Activated T-cell treated with anti-CD3 and anti-CD28 coated beads for 4 hours (primary cell): Measurements from ENCODE around the gene HEATR3.

Source experiments
- DNase-seq: peaks from one replicate; pipeline ENCODE4 v3.0.0-alpha.2; 2020

Gene HEATR3

DNA sequence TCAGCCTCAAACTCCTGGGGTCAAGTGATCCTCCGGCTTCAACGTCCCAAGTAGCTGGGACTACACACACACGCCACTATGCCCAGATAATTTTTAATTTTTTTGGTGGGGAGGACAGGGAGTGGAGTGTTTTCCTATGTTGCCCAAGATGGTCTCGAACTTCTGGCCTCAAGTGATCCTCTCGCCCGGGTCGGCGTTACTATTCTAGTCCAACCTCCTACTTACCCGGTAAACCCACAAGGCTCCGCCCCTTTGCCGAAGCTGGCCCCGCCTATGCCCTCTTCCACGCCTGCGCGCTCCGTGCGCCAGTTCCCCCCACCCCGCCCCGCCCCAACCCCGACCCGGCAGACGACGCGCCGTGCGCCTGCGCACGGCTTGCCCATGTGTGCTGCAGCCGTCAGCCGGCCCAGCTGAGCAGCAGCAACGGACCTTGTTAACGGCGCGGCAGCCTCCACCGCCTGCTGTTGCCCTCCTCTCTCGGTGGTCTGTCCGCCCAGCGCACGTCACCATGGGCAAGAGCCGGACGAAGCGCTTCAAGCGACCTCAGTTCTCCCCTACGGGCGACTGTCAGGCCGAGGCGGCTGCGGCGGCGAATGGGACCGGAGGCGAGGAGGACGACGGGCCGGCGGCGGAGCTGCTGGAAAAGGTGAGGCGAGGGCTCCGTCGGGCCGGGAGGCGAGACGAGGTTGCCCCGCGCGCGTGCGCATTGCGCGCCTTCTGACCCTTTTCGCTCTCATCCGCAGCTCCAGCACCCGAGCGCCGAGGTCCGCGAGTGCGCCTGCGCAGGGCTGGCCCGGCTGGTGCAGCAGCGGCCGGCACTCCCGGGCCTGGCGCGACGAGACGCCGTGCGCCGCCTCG is at the start of gene HEATR3:
HEATR3 (plus strand) TSS at position 347 of the 858 bp plus-strand sequence; CDS start at position 509, 162 bp downstream.
- peak; percentile 93 for DNase-seq

GRCh38 chr16:50017553-50017952 is 48.2 kb upstream of the HEATR3 start:
- DNase-seq = no peak

DNA sequence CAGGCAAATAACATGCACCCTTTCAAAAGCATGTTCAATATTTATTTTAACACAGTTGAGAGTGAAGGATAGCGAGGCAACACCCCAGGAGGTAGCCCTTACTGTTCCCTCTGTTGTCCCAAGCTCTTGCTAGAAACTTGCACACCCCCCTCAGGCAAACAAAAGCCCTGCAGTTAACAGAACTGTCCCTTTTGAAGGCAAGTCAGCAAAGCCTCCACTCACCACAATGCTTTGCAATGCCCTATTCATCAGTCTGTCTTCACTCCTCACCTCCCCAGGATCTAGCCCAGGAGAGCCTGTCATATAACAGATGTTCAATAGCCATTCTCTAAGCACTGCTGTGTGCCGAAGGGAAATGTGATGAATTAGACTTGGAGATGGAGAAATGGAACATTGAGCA is 44.2 kb upstream of the HEATR3 start:
- DNase-seq = no peak

DNA sequence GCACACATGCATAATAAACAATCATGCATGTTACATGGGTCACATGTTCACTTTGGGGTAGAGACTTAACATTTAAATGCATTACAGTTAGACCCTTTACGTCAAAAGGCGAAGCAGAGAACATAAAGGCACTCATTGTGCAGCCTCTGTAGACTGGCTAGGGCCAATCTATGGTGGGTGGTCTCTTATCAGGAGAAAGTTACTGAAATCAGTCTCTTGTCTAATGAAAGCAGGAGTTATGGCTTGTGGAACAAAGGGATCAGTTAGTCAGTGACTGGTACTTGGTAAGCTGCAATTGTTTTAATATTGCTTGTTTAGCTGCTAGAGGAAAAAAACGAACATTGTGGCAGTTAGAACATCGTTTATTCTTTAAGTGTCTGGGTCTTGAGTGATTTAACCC is 42.1 kb upstream of the HEATR3 start:
- no peak for DNase-seq

DNA sequence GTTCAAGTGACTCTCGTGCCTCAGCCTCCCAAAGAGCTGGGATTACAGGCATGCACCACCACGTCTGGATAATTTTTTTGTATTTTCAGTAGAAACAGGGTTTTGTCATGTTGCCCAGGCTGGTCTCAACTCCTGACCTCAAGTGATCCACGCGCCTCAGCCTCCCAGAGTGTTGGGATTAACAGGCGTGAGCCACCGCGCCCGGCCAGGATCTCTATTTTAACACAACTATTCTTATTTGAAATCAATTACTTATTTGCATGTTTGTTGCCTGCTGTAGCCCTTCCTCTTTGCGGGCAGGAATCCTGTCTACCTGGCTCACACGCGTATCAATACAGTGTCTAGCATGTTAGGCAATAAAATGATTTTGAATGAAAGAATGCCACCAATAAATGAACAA is 41.6 kb upstream of the HEATR3 start:
- DNase-seq = no peak

DNA sequence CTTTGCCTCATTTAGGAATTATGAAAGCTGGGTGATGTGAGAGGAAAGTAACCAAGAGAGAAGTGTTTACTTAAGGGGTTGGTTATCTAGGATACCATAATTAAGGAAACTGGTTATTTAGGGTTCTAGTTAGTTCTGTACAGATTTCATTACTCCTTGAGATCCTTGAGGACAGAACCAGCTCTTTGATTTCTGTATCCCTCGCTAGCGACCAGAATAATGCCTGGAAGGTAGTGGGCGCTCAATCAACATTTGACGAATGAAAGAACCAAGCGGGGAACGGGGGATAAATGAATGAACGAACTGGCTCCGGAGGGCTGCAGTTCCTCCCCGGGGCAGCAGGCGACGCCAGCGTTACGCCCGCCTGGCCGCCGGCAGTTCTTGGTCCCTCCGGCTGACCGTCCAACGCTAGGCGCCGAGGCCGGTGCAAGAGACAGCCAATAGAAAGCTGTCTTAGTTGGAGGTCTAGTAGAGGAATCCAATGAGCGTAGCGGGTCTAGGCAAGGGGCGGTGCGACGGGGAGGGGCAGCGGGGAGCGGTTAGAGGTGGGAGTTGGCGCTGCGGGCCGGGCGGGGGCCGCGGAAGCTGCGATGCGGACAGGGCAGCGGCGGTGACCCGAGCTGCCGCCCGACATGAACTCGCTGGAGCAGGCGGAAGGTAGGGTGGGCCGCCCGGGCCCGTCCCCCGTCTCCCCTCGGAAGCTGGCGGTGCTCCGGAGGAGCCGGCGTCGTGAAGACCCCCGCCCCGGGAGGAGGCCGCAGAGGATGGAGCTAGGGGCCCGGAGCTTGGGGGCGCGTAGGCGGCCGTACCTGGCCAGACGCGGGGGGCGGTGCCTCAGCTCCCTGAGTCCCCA is 40.9 kb upstream of the HEATR3 start, which contains the start of gene CNEP1R1:
CNEP1R1 (plus strand) TSS at position 542 of the 853 bp plus-strand sequence; CDS start at position 633, 91 bp downstream.
- DNase-seq = peak; percentile 83

DNA sequence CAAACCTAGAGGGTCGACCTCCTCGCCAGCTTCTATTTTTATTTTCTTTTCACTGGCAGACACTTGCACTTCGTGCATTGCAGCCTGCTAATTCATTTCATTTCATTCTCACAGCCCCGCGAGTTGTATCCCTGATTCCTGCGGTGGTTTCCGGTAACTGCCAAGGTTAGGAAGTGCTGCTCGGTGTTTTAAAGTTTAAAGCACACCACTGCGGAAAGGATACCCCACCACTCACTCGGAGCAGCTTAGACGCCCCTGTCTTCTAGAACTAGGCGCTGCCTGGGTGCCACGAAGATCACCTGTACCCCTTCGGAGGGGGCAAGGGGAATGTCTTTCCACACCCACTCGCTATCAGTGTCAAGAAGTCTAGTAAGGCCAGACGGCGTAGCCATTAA is 40.2 kb upstream of the HEATR3 start:
- peak; percentile 8 for DNase-seq

DNA sequence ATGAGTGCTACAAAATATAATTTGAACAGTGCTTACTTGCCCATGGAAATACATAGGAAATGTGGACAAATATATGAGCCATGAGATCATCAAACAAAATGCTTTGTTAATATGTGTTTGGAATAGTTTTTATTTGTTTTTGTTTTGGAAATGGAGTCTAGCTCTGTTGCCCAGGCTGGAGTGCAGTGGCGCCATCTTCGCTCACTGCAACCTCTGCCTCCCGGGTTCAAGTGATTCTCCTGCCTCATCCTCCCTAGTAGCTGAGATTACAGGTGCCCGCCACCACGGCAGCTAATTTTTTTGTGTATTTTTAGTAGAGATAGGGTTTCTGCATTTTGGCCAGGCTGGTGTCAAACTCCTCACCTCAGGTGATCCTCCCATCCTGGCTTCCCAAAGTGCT is 37.9 kb upstream of the HEATR3 start:
- DNase-seq = no peak

GRCh38 chr16:50035468-50035992 is 30.2 kb upstream of the HEATR3 start:
- no peak for DNase-seq

DNA sequence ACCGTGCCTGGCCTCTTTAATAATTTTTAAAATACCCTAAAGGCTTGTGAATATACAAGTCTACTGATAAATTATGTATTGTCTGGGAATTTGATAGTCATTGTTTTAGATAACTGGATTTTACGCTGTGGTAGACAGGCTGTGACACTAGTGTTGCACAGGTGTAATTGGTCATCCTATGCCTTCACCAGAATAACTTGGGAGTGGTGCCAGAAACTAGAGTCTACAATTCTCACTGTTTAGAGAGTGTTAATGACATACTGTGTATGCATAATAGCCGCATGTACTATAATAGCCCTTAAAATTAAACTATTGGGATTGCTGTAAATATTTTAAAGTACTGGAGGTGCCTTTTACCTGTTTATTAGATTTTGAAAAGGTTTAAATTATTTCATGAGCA is 29.3 kb upstream of the HEATR3 start:
- no peak for DNase-seq

DNA sequence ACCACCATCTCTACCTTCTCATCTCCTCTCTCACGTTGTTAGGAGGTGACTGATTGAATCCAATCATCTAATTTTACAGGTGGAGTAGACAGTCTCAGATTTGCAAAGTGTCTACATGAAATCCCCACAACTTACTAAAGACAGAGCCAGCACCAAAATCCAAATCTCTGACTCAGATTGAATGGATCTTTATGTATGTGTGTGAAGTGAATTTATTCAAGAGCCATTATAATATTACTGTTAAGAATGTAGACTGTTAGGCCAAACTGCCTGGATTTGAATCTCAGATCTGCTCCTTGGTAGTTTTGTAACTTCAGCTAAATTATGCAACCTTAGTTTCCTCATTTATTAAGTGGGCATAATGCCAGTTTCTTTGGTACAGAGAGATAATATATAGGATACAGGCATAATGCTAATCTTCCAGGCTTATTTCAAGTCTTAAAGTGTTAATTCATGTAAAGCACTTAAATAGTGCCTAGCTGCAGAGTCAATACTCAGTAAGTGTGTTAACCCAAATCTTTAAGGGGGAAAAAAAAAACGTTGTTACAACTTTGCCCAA is 28.0 kb upstream of the HEATR3 start:
- DNase-seq = no peak

DNA sequence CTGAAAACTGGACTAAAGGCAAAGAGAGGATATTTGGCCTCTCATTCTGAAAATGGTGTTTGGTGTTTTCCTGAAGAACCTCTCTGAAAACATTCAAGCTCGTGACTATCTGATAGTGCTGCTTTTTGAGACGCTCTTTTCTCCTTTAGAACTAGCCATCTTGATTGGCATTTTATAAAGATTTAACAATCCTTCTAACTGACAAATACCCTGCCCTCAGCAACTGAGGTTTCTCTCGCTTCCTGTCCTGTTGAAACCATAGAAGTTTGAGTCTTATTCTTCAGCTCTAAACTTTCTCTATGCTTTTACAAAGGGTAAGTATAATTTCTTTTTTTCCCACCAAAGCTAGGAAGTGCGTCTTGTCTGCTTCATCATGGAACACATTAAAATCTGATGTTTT is 27.5 kb upstream of the HEATR3 start:
- DNase-seq = no peak

- no peak for DNase-seq
Observed at GRCh38 chr16:50038756-50039529, 26.8 kb upstream of the HEATR3 start.

GRCh38 chr16:50040018-50040417 is 25.8 kb upstream of the HEATR3 start:
- no peak for DNase-seq

GRCh38 chr16:50040710-50041109 is 25.1 kb upstream of the HEATR3 start:
- no peak for DNase-seq

DNA sequence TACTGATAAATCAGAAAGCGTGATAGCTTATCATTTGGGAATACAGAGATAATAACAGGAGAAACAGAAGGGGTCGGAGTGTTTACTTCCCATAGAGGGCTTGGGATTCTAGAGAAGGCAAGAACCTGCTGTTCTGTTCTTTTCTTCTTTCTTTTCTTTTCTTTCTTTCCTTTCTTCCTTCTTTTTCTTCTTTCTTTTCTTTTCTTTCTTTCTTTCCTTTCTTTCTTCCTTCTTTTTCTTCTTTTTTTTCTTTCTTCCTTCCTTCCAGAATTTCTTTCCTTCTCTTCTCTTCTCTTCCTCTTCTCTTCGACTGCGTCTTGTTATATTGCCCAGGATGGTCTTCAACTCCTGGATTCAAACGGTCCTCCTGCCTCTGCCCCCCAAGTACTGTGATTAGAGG is 22.4 kb upstream of the HEATR3 start:
- DNase-seq = no peak

GRCh38 chr16:50045412-50045811 is 20.4 kb upstream of the HEATR3 start:
- DNase-seq = no peak

DNA sequence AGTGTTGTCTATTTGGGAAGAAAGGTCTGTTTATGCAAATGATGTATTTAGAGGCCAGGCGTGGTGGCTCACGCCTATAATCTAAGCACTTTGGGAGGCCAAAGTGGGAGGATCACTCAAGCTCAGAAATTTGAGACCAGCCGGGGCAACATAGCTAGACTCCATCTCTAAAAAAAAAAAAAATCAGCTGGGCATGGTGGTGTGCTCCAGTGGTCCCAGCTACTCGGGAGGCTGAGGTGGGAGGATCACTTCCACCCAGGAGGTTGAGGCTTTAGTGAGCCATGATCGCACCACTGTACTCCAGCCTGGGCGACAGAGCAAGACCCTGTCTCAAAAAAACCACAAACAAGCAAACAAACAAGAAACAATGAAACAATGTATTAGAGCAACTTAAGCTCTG is 18.9 kb upstream of the HEATR3 start:
- no peak for DNase-seq

- DNase-seq = no peak
Observed at GRCh38 chr16:50047864-50048263, 17.9 kb upstream of the HEATR3 start.

GRCh38 chr16:50050802-50051201 is 15.0 kb upstream of the HEATR3 start:
- DNase-seq = no peak

DNA sequence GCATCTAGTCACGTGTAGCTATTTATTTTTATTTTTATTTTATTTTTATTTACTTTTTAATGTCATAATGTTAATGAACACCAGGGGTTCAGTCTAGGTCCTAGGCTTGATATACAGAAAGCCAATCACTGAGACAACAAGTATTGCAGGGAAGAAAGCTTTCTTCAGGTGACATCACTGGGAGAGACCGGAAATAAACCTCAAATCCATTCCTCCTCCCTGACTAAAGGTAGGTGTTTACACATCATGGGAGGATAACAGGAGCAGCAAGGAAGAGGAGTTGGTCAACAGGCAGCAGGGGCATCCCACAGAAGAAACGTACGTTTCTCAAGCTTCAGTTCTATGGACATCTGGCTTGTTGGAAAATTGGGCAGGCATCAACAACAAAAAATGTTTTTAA is 9.5 kb upstream of the HEATR3 start:
- DNase-seq = no peak

DNA sequence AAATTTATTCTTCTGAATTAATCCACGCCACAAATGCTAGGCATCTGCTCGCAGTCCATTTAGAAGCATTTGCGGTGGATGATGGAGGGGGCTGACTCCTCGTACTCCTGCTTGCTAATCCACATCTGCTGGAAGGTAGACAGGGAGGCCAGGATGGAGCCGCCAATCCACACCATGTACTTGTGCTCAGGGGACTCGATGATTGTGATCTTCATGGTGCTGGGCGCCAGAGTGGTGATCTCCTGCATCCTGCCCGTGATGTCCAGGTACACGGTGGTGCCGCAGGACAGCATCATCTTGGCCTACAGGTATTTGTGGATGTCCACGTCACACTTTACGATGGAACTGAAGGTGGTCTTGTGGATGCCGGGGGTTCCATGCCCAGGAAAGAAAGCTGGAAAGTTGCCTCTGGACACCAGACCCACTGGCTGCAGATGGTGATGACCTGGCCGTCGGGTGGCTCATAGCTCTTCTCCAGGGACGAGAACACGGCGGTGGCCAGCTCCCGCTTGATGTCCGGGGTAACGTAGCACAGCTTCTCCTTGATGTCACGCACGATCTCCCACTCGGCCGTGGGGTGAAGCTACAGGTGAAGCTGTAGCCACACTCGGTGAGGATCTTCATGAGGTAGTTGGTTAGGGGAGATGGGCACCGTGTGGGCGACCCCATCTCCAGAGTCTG is 7.5 kb upstream of the HEATR3 start:
- DNase-seq = no peak
